Mesendoderm (in vitro differentiated cells): ENCODE data around the gene ENTREP1.

Experiments
- DNase-seq: peaks from one replicate; pipeline ENCODE4 v3.0.0; 2013
- H2AK5ac ChIP-seq: 2 replicates; pipeline ENCODE4 v1.6.1; 2013; ENCODE audit warnings: low read length, inconsistent platforms
- H2BK120ac ChIP-seq: 2 replicates; pipeline ENCODE4 v1.6.1; 2013; ENCODE audit warnings: low read depth, mild to moderate bottlenecking, low read length, moderate library complexity, mixed read lengths
- H2BK15ac ChIP-seq: replicated peaks from 2 replicates; pipeline ENCODE4 v1.6.1; 2013; ENCODE audit warnings: low read depth, mild to moderate bottlenecking, moderate library complexity
- H2BK5ac ChIP-seq: 2 replicates; pipeline ENCODE4 v1.6.1; 2013; ENCODE audit warnings: low read length, inconsistent platforms
- H3K18ac ChIP-seq: 2 replicates; pipeline ENCODE4 v1.6.1; 2013; ENCODE audit warnings: mild to moderate bottlenecking, low read length, mixed read lengths
- H3K23ac ChIP-seq: one replicate; pipeline ENCODE4 v1.6.1; 2013; ENCODE audit warnings: low read length
- H3K27ac ChIP-seq: 2 replicates; pipeline ENCODE4 v1.5.1; 2013; ENCODE audit warnings: low read depth, mild to moderate bottlenecking, inconsistent platforms, low read length, moderate library complexity
- H3K27me3 ChIP-seq: 2 replicates; pipeline ENCODE4 v1.6.1; 2013; ENCODE audit warnings: low read length, control low read depth, mild to moderate bottlenecking, inconsistent platforms; ENCODE audit not compliant: insufficient read depth, poor library complexity
- H3K36me3 ChIP-seq: 2 replicates; pipeline ENCODE4 v1.6.1; 2013; ENCODE audit warnings: low read length, inconsistent platforms; ENCODE audit not compliant: control insufficient read depth, insufficient read depth
- H3K4ac ChIP-seq: one replicate; pipeline ENCODE4 v1.6.1; 2013; ENCODE audit warnings: low read depth, mild to moderate bottlenecking, low read length, moderate library complexity
- H3K4me1 ChIP-seq: 2 replicates; pipeline ENCODE4 v1.6.1; 2013; ENCODE audit warnings: low read depth, low read length, inconsistent platforms; ENCODE audit not compliant: control insufficient read depth
- H3K4me2 ChIP-seq: 2 replicates; pipeline ENCODE4 v1.6.1; 2013; ENCODE audit warnings: low read length
- H3K4me3 ChIP-seq: 2 replicates; pipeline ENCODE4 v1.5.1; 2013; ENCODE audit warnings: mild to moderate bottlenecking, low read length
- H3K56ac ChIP-seq: one replicate; pipeline ENCODE4 v1.6.1; 2013; ENCODE audit warnings: low read length
- H3K79me1 ChIP-seq: 2 replicates; pipeline ENCODE4 v1.6.1; 2013; ENCODE audit warnings: low read length, inconsistent platforms
- H3K79me2 ChIP-seq: 2 replicates; pipeline ENCODE4 v1.6.1; 2013; ENCODE audit warnings: mild to moderate bottlenecking, low read length; ENCODE audit not compliant: control insufficient read depth, insufficient read depth
- H3K9ac ChIP-seq: 2 replicates; pipeline ENCODE4 v1.6.1; 2013; ENCODE audit warnings: low read length, inconsistent platforms
- H4K5ac ChIP-seq: one replicate; pipeline ENCODE4 v1.6.1; 2013; ENCODE audit warnings: low read length
- H4K8ac ChIP-seq: one replicate; pipeline ENCODE4 v1.6.1; 2013; ENCODE audit warnings: low read depth, mild to moderate bottlenecking, control low read depth, low read length, moderate library complexity
- WGBS: extraction: QIAGEN DNeasy Blood & Tissue Kit; methylation state at CpG from one replicate; pipeline ENCODE4 v1.1.7; 2013; ENCODE audit warnings: low lambda C conversion rate, missing lambda C conversion rate; ENCODE audit not compliant: insufficient coverage; ENCODE audit errors: extremely low coverage; 5-methylcytosine and 5-hydroxymethylcytosine counted together

ENTREP1 gene

DNA sequence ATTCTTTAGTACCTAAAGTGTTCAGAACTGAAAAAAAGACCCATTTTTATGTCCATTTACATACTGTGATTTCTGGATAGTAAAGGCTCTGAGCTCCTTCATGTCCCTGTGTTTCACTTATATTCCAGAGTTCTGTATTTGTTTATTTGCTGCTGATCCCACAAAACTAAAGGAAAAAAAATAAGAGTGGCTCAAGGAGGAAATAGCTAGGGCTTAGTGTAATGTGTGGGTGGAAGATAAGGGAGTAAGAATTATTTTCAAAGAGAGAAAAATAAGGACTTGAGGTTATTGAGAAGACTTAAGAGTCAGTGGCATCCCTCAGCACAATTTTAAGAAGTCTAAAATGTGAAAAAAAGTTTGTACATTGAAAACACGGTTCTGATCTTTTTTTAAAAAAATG lies 46.0 kb downstream of the ENTREP1 start:
- no peak overlapping the region for H4K8ac ChIP-seq
- no peak overlapping the region for H3K18ac ChIP-seq
- no peak overlapping the region for H2AK5ac ChIP-seq
- H2BK15ac ChIP-seq, result no peak overlapping the region
- H3K4me2 ChIP-seq, result no peak overlapping the region
- H3K36me3 ChIP-seq, result no peaks in the 10 kb centered on the region
- no peak overlapping the region for H4K5ac ChIP-seq
- no peak overlapping the region for H3K4me3 ChIP-seq
- no peak overlapping the region for H2BK5ac ChIP-seq
- no peak overlapping the region for H3K4ac ChIP-seq
- no peaks in the 10 kb centered on the region for H3K4me1 ChIP-seq
- no peak overlapping the region for H3K56ac ChIP-seq
- no peak overlapping the region for H3K27ac ChIP-seq
- no CpG with 5 or more reads among the region's 1 CpG for WGBS
- H3K23ac ChIP-seq, result no peak overlapping the region
- no peak overlapping the region for H2BK120ac ChIP-seq
- no peak overlapping the region for H3K9ac ChIP-seq
- H3K79me2 ChIP-seq, result peaks cover 2% of the 10 kb centered on the region
- no peak for DNase-seq
- H3K79me1 ChIP-seq, result peaks cover 2% of the 10 kb centered on the region
- no peaks in the 10 kb centered on the region for H3K27me3 ChIP-seq

DNA sequence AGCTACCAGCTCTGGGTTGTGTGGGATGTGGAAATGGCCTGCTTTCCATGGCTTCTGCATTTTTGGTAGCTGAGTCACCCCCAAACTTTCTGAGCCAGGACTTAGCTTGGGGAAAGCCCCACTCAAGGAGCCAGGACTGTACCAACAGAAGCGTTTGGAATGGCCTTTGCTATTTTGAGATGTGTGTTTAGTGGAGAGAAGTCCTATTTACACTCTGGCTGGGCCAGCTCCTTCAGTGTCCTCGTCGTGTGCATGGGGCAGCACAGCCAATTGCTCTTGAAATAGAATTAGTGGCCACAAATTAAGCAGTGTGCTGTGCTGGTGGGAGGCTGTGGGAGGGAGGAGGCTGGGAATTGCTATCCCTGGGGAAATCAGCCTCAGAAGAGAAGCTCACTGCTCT lies 51.6 kb downstream of the ENTREP1 start:
- Histone ChIP-seq H3K79me2 (no peaks in the 10 kb centered on the region), H3K4me3 (no peak overlapping the region), H3K79me1 (no peaks in the 10 kb centered on the region), H3K23ac (no peak overlapping the region), H3K27ac (no peak overlapping the region), H2AK5ac (no peak overlapping the region), H3K18ac (no peak overlapping the region), H3K4me1 (peaks cover 2% of the 10 kb centered on the region), H2BK5ac (no peak overlapping the region), H3K56ac (no peak overlapping the region), H4K8ac (no peak overlapping the region), H2BK120ac (no peak overlapping the region), H3K9ac (no peak overlapping the region), H2BK15ac (no peak overlapping the region), H3K4me2 (no peak overlapping the region), H3K36me3 (peaks cover 3% of the 10 kb centered on the region), H3K27me3 (no peaks in the 10 kb centered on the region), H4K5ac (no peak overlapping the region), H3K4ac (no peak overlapping the region)
- peak; percentile 76 for DNase-seq
- WGBS, result no CpG with 5 or more reads among the region's 3 CpGs

DNA sequence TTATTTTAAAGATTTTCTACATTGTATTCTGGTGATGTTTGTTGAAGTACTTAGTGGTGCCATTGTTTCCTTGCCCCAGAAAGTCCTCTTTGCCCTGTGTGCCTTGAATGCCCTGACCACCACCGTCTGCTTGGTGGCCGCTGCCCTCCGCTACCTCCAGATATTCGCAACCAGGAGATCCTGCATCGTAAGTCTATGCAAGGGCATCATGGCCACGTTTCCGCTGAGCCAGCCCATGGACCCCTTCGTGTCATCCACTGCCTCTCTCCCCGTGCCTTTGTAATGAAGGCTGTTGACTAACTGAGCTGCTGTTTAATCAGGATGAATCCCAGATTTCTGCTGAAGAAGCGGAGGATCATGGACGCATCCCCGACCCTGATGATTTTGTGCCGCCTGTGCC lies 52.3 kb downstream of the ENTREP1 start:
- Histone ChIP-seq H3K4ac (no peak overlapping the region), H3K27ac (no peak overlapping the region), H3K4me3 (no peak overlapping the region)

DNA sequence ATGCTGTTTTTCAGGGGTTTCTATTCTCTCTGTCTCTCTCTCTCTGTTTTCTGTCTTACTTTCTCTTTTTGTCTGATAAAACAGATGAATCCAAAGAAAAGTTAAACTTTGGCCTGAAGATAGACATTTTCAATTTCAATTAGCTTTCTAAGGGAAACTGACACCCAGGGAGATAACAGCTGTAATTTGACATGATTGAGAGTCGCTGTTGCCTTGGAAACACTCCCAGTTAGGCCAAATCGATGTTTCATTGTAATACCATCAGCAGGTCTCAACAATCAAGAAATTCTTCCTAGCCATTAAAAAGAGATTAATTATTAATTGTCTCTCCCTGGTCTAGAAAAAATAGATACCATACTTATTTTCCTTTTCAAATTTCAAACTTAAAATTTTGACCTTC lies 53.0 kb downstream of the ENTREP1 start:
- H2BK120ac ChIP-seq, result no peak overlapping the region
- no peaks in the 10 kb centered on the region for H3K27me3 ChIP-seq
- H2BK5ac ChIP-seq, result no peak overlapping the region
- DNase-seq, result no peak
- no peak overlapping the region for H4K8ac ChIP-seq
- H3K4me2 ChIP-seq, result no peak overlapping the region
- no peak overlapping the region for H3K4me3 ChIP-seq
- no peak overlapping the region for H3K4ac ChIP-seq
- no peak overlapping the region for H3K56ac ChIP-seq
- WGBS, result no CpG with 5 or more reads among the region's 2 CpGs
- no peak overlapping the region for H3K9ac ChIP-seq
- H3K18ac ChIP-seq, result no peak overlapping the region
- no peaks in the 10 kb centered on the region for H3K79me1 ChIP-seq
- H3K27ac ChIP-seq, result no peak overlapping the region
- no peak overlapping the region for H2AK5ac ChIP-seq
- peaks cover 2% of the 10 kb centered on the region for H3K4me1 ChIP-seq
- no peak overlapping the region for H3K23ac ChIP-seq
- no peak overlapping the region for H4K5ac ChIP-seq
- H3K79me2 ChIP-seq, result no peaks in the 10 kb centered on the region
- peaks cover 3% of the 10 kb centered on the region for H3K36me3 ChIP-seq
- H2BK15ac ChIP-seq, result no peak overlapping the region

More for the DNA sequence above, 52.3 kb downstream of the ENTREP1 start:
- Histone ChIP-seq H3K18ac (no peak overlapping the region), H4K8ac (no peak overlapping the region), H2AK5ac (no peak overlapping the region), H4K5ac (no peak overlapping the region), H3K56ac (no peak overlapping the region), H3K9ac (no peak overlapping the region), H3K36me3 (peaks cover 3% of the 10 kb centered on the region), H2BK120ac (no peak overlapping the region), H3K79me2 (no peaks in the 10 kb centered on the region), H3K4me1 (peaks cover 2% of the 10 kb centered on the region), H3K4me2 (no peak overlapping the region), H3K27me3 (no peaks in the 10 kb centered on the region), H3K79me1 (no peaks in the 10 kb centered on the region), H2BK15ac (no peak overlapping the region), H2BK5ac (no peak overlapping the region), H3K23ac (no peak overlapping the region)
- no peak for DNase-seq
- no CpG with 5 or more reads among the region's 13 CpGs for WGBS

DNA sequence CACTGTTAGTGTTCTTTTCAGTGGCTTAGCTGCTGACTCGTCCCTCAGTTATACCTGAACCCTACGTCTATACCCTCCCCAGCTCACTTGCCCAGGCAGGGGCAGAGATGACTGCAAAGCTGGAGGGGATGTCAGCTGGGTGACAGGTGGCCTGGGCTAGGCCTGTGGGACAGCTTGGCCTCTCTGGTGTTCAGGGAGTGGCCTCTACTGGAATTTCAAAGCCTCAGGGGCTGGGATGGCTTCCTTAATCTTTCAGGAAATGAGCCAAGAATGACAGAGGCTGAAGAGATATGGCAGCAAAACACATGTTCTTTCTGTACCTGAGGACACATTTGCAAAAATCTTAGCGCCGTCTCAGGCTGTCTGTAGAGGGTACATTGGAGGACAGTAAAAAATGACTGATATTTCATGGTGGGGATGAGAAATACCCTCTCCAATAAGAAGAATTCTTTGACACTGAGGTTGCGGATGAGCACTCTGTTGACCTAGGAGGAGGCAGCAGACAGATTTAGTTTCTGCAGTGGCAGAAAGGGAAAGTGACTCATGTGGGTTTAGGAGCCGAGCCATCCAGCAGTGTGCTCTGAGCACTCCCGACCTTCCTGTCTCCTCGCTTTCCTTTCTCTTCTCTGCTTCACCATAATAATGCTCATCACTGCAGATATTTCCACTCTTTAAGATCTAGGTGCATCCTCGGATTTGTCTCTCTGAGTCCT lies 54.4 kb downstream of the ENTREP1 start:
- Histone ChIP-seq H3K18ac (peak overlapping the region; percentile 70), H3K27ac (no peak overlapping the region), H4K8ac (no peak overlapping the region), H3K36me3 (peaks cover 3% of the 10 kb centered on the region), H2BK15ac (no peak overlapping the region), H3K4me2 (no peak overlapping the region), H3K4me3 (no peak overlapping the region), H3K56ac (no peak overlapping the region), H3K4ac (no peak overlapping the region), H4K5ac (no peak overlapping the region), H3K27me3 (no peaks in the 10 kb centered on the region), H2AK5ac (no peak overlapping the region), H2BK120ac (no peak overlapping the region), H3K79me2 (no peaks in the 10 kb centered on the region), H3K4me1 (peaks cover 2% of the 10 kb centered on the region), H3K23ac (no peak overlapping the region), H3K9ac (no peak overlapping the region), H3K79me1 (no peaks in the 10 kb centered on the region), H2BK5ac (no peak overlapping the region)
- WGBS, result no CpG with 5 or more reads among the region's 9 CpGs
- peak; percentile 76 for DNase-seq

DNA sequence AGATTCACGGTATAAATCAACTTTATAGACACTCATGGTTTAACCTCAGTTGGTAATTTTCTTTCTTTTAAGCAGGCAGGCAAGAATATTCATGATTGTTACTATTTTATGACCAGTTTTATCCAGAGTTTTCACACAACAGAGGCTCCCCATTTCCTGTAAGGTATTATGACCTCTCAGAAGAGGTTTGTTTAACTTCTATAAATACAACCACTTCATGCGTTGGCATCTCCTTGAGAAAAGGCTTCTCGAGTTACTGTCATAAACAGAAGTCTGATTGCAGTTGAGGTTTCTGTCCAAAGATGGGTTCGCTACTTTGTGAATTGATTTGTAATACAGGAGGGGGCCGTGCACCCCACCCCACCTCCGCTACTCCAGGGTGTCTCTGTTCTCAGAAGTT lies 55.3 kb downstream of the ENTREP1 start:
- H3K18ac ChIP-seq, result no peak overlapping the region
- no peak overlapping the region for H3K27ac ChIP-seq

More for the DNA sequence above, 55.3 kb downstream of the ENTREP1 start:
- Histone ChIP-seq H3K56ac (no peak overlapping the region), H3K27me3 (no peaks in the 10 kb centered on the region), H2AK5ac (no peak overlapping the region), H3K36me3 (peaks cover 3% of the 10 kb centered on the region), H2BK15ac (no peak overlapping the region), H2BK120ac (no peak overlapping the region), H4K5ac (no peak overlapping the region), H3K4me2 (no peak overlapping the region), H3K4ac (no peak overlapping the region), H2BK5ac (no peak overlapping the region), H3K23ac (no peak overlapping the region), H3K79me1 (no peaks in the 10 kb centered on the region), H3K4me3 (no peak overlapping the region), H3K9ac (no peak overlapping the region), H3K79me2 (no peaks in the 10 kb centered on the region), H4K8ac (no peak overlapping the region), H3K4me1 (peaks cover 2% of the 10 kb centered on the region)
- DNase-seq, result no peak
- no CpG with 5 or more reads among the region's 6 CpGs for WGBS
